GM23248 (cell line): ENCODE measurements around the gene OLFM1.

Experiments used
- EZH2 ChIP-seq: fragments of 200-600 bp; sonication (generic); IDR thresholded peaks from 2 replicates; pipeline ENCODE4 v1.6.1; 2018; ENCODE audit warnings: antibody characterized with exemption, mild to moderate bottlenecking; ENCODE audit not compliant: insufficient read depth, poor library complexity, severe bottlenecking
- EZH2phosphoT487 ChIP-seq: fragments of 200-600 bp; sonication (generic); IDR thresholded peaks from 2 replicates; pipeline ENCODE4 v1.6.1; 2018; ENCODE audit warnings: antibody characterized with exemption, moderate library complexity, mild to moderate bottlenecking, low read depth; ENCODE audit not compliant: insufficient read depth

GRCh38 chr9:135082536-135082935 lies 4.9 kb upstream of the OLFM1 start:
- TF ChIP-seq EZH2phosphoT487 (no peak), EZH2 (no peak)
